DOHH2 (cell line): Measurements from ENCODE around the gene FAM89B.

Experiments used
- H3F3A ChIP-seq: fragments of 200-600 bp; sonication (generic), shearing (Covaris generic); 2 replicates; pipeline ENCODE4 v1.6.0; 2016; ENCODE audit warnings: antibody characterized with exemption, mild to moderate bottlenecking; ENCODE audit not compliant: control insufficient read depth, insufficient read depth
- H3K27ac ChIP-seq: fragments of 200-600 bp; sonication (generic); 2 replicates; pipeline ENCODE4 v1.5.1; 2014; ENCODE audit warnings: low read depth, mild to moderate bottlenecking, low read length, moderate library complexity
- H3K27me3 ChIP-seq: fragments of 200-600 bp; sonication (generic); 2 replicates; pipeline ENCODE4 v1.6.1; 2014; ENCODE audit warnings: mild to moderate bottlenecking, low read length, mixed read lengths; ENCODE audit not compliant: control insufficient read depth
- H3K36me3 ChIP-seq: fragments of 200-600 bp; sonication (generic); 2 replicates; pipeline ENCODE4 v1.6.1; 2014; ENCODE audit warnings: mild to moderate bottlenecking, low read length, moderate library complexity, mixed read lengths; ENCODE audit not compliant: control insufficient read depth
- H3K4me1 ChIP-seq: fragments of 200-600 bp; sonication (generic); 2 replicates; pipeline ENCODE4 v1.6.1; 2014; ENCODE audit warnings: mild to moderate bottlenecking, low read length, mixed read lengths; ENCODE audit not compliant: control insufficient read depth
- H3K4me2 ChIP-seq: fragments of 200-600 bp; sonication (generic); 2 replicates; pipeline ENCODE4 v1.6.0; 2014; ENCODE audit warnings: mild to moderate bottlenecking, low read length, moderate library complexity
- H3K4me3 ChIP-seq: fragments of 200-600 bp; sonication (generic); 2 replicates; pipeline ENCODE4 v1.5.1; 2014; ENCODE audit warnings: mild to moderate bottlenecking, low read length, mixed read lengths
- H3K79me2 ChIP-seq: fragments of 200-600 bp; sonication (generic); 2 replicates; pipeline ENCODE4 v1.6.1; 2014; ENCODE audit warnings: mild to moderate bottlenecking, low read length, mixed read lengths; ENCODE audit not compliant: control insufficient read depth
- H3K9me2 ChIP-seq: fragments of 200-600 bp; sonication (generic); replicated peaks from 2 replicates; pipeline ENCODE4 v1.6.1; 2014; ENCODE audit warnings: mild to moderate bottlenecking, low read length, mixed read lengths; ENCODE audit not compliant: control insufficient read depth
- H3K9me3 ChIP-seq: fragments of 200-600 bp; sonication (generic); 2 replicates; pipeline ENCODE4 v1.6.1; 2014; ENCODE audit warnings: antibody characterized with exemption, low read length, mixed read lengths; ENCODE audit not compliant: control insufficient read depth, insufficient read depth
- H4K20me1 ChIP-seq: fragments of 200-600 bp; sonication (generic); 2 replicates; pipeline ENCODE4 v1.6.0; 2014; ENCODE audit warnings: low read depth, mild to moderate bottlenecking, antibody characterized with exemption, low read length, moderate library complexity; ENCODE audit not compliant: control insufficient read depth, insufficient read depth
- CTCF ChIP-seq: fragments of 200-600 bp; sonication (generic); IDR thresholded peaks from one replicate; pipeline ENCODE4 v1.5.1; 2014; ENCODE audit warnings: antibody characterized with exemption, mild to moderate bottlenecking, low read depth, low read length; ENCODE audit not compliant: poor library complexity, severe bottlenecking
- EZH2phosphoT487 ChIP-seq: fragments of 200-600 bp; sonication (generic); IDR thresholded peaks from 2 replicates; pipeline ENCODE4 v1.6.1; 2017; ENCODE audit warnings: borderline replicate concordance, mild to moderate bottlenecking, antibody characterized with exemption, low read length, moderate library complexity, mixed read lengths

FAM89B gene

GRCh38 chr11:65604258-65604657 is 31.9 kb downstream of the FAM89B start:
- TF ChIP-seq CTCF, result no peak
- TF ChIP-seq EZH2phosphoT487, result no peak
- Histone ChIP-seq H3K27ac (no peak overlapping the region), H3K4me3 (no peak overlapping the region), H4K20me1 (no peaks in the 10 kb centered on the region), H3K79me2 (no peaks in the 10 kb centered on the region), H3K9me2 (no peaks in the 10 kb centered on the region), H3F3A (no peaks in the 10 kb centered on the region), H3K27me3 (no peaks in the 10 kb centered on the region), H3K4me2 (no peak overlapping the region), H3K36me3 (peaks cover 46% of the 10 kb centered on the region), H3K4me1 (peaks cover 12% of the 10 kb centered on the region), H3K9me3 (no peaks in the 10 kb centered on the region)

GRCh38 chr11:65606876-65607613 is 34.7 kb downstream of the FAM89B start:
- H3K4me2 ChIP-seq, result no peak overlapping the region

GRCh38 chr11:65607614-65608426 is 35.5 kb downstream of the FAM89B start:
- no peaks in the 10 kb centered on the region for H3K27me3 ChIP-seq
- TF ChIP-seq EZH2phosphoT487 (no peak), CTCF (no peak)
- H3K36me3 ChIP-seq, result peaks cover 68% of the 10 kb centered on the region
- no peak overlapping the region for H3K4me3 ChIP-seq
- no peak overlapping the region for H3K27ac ChIP-seq
- peaks cover 30% of the 10 kb centered on the region for H3K79me2 ChIP-seq
- peaks cover 34% of the 10 kb centered on the region for H3K4me1 ChIP-seq
- H3F3A ChIP-seq, result no peaks in the 10 kb centered on the region
- H3K9me2 ChIP-seq, result no peaks in the 10 kb centered on the region
- no peak overlapping the region for H3K4me2 ChIP-seq
- H3K9me3 ChIP-seq, result no peaks in the 10 kb centered on the region
- no peaks in the 10 kb centered on the region for H4K20me1 ChIP-seq

More at GRCh38 chr11:65606876-65607613, 34.7 kb downstream of the FAM89B start:
- no peak overlapping the region for H3K4me3 ChIP-seq
- H3K9me2 ChIP-seq, result no peaks in the 10 kb centered on the region
- no peaks in the 10 kb centered on the region for H3K9me3 ChIP-seq
- H3K27me3 ChIP-seq, result no peaks in the 10 kb centered on the region
- H3F3A ChIP-seq, result no peaks in the 10 kb centered on the region
- H3K36me3 ChIP-seq, result peaks cover 62% of the 10 kb centered on the region
- no peak for TF ChIP-seq CTCF
- TF ChIP-seq EZH2phosphoT487, result no peak
- H3K27ac ChIP-seq, result no peak overlapping the region
- peaks cover 28% of the 10 kb centered on the region for H3K4me1 ChIP-seq
- no peaks in the 10 kb centered on the region for H4K20me1 ChIP-seq
- peaks cover 23% of the 10 kb centered on the region for H3K79me2 ChIP-seq
